IMR-90 (cell line): ENCODE measurements around the gene VWA7.
"Not testable (repeated sequence)": the region's sequence is repeated elsewhere in the genome, so short reads cannot be mapped to it uniquely, and the experiment has no call there.

Experiments used
- CTCF ChIP-seq: conservative IDR thresholded peaks from 2 replicates; pipeline ENCODE4 v1.5.1; 2012; ENCODE audit warnings: mild to moderate bottlenecking, low read depth, low read length, improper control_type of control experiment
- FOS ChIP-seq: fragments of 150-350 bp; IDR thresholded peaks from 2 replicates; pipeline ENCODE4 v1.6.1; 2016; ENCODE audit warnings: low read depth, low read length
- MAFK ChIP-seq: IDR thresholded peaks from 2 replicates; pipeline ENCODE4 v1.6.1; 2012; ENCODE audit warnings: low read depth, low read length, improper control_type of control experiment
- MAZ ChIP-seq: IDR thresholded peaks from 2 replicates; pipeline ENCODE4 v1.6.1; 2012; ENCODE audit warnings: low read depth, mild to moderate bottlenecking, low read length, improper control_type of control experiment, moderate library complexity, borderline replicate concordance
- POLR2A ChIP-seq: IDR thresholded peaks from 2 replicates; pipeline ENCODE4 v1.6.1; 2012; ENCODE audit warnings: mild to moderate bottlenecking, low read depth, low read length

- not testable (repeated sequence) for TF ChIP-seq MAFK, FOS, CTCF, POLR2A, MAZ
Measured at GRCh38 chr6:31817929-31818511, 40.9 kb upstream of the VWA7 start.
